ENCODE results near the gene MRPS11.
"Not testable (repeated sequence)": the region's sequence is repeated elsewhere in the genome, so short reads cannot be mapped to it uniquely, and the experiment has no call there.

Gene MRPS11

GRCh38 chr15:88487178-88487795, 19.8 kb downstream of the MRPS11 start:
- no peak overlapping the region for H3K4me3 ChIP-seq (ENCODE audit: low read depth, low read length)
- DNase-seq (ENCODE audit: low read depth) = no peak

GRCh38 chr15:88487796-88488523, 20.5 kb downstream of the MRPS11 start:
- no peak overlapping the region for H3K4me3 ChIP-seq (ENCODE audit: low read depth, low read length)
- DNase-seq (ENCODE audit: low read depth) = no peak

GRCh38 chr15:88489321-88489720, 21.8 kb downstream of the MRPS11 start:
- no peak overlapping the region for H3K4me3 ChIP-seq (ENCODE audit: low read depth, low read length)
- no peak for DNase-seq (ENCODE audit: low read depth)

GRCh38 chr15:88490036-88490435, 22.5 kb downstream of the MRPS11 start:
- H3K4me3 ChIP-seq (ENCODE audit: low read depth, low read length) = no peak overlapping the region
- DNase-seq (ENCODE audit: low read depth) = no peak

- DNase-seq (ENCODE audit: low read depth) = no peak
- H3K4me3 ChIP-seq (ENCODE audit: low read depth, low read length) = no peak overlapping the region
Observed at GRCh38 chr15:88491158-88491557, 23.6 kb downstream of the MRPS11 start.

- no peak for DNase-seq (ENCODE audit: low read depth)
- no peak overlapping the region for H3K4me3 ChIP-seq (ENCODE audit: low read depth, low read length)
Observed at GRCh38 chr15:88493844-88494243, 26.3 kb downstream of the MRPS11 start.

GRCh38 chr15:88497109-88497765, 29.7 kb downstream of the MRPS11 start:
- DNase-seq (ENCODE audit: low read depth) = no peak
- no peak overlapping the region for H3K4me3 ChIP-seq (ENCODE audit: low read depth, low read length)

GRCh38 chr15:88498996-88499395, 31.5 kb downstream of the MRPS11 start:
- DNase-seq (ENCODE audit: low read depth) = no peak
- H3K4me3 ChIP-seq (ENCODE audit: low read depth, low read length) = no peak overlapping the region

GRCh38 chr15:88504445-88504844, 36.9 kb downstream of the MRPS11 start:
- no peak overlapping the region for H3K4me3 ChIP-seq (ENCODE audit: low read depth, low read length)
- no peak for DNase-seq (ENCODE audit: low read depth)

- H3K4me3 ChIP-seq (ENCODE audit: low read depth, low read length) = no peak overlapping the region
- DNase-seq (ENCODE audit: low read depth) = no peak
Observed at GRCh38 chr15:88505721-88506120, 38.2 kb downstream of the MRPS11 start.

GRCh38 chr15:88506628-88507027, 39.1 kb downstream of the MRPS11 start:
- no peak overlapping the region for H3K4me3 ChIP-seq (ENCODE audit: low read depth, low read length)
- DNase-seq (ENCODE audit: low read depth) = no peak

- no peak for DNase-seq (ENCODE audit: low read depth)
Observed at GRCh38 chr15:88509321-88509720, 41.8 kb downstream of the MRPS11 start.

GRCh38 chr15:88509964-88510363, 42.5 kb downstream of the MRPS11 start:
- no peak overlapping the region for H3K4me3 ChIP-seq (ENCODE audit: low read depth, low read length)
- no peak for DNase-seq (ENCODE audit: low read depth)

More at GRCh38 chr15:88509321-88509720, 41.8 kb downstream of the MRPS11 start:
- no peak overlapping the region for H3K4me3 ChIP-seq (ENCODE audit: low read depth, low read length)

GRCh38 chr15:88511161-88511560, 43.7 kb downstream of the MRPS11 start:
- no peak overlapping the region for H3K4me3 ChIP-seq (ENCODE audit: low read depth, low read length)
- DNase-seq (ENCODE audit: low read depth) = no peak

GRCh38 chr15:88512078-88512477, 44.6 kb downstream of the MRPS11 start:
- no peak overlapping the region for H3K4me3 ChIP-seq (ENCODE audit: low read depth, low read length)
- DNase-seq (ENCODE audit: low read depth) = no peak

- DNase-seq (ENCODE audit: low read depth) = no peak
- H3K4me3 ChIP-seq (ENCODE audit: low read depth, low read length) = no peak overlapping the region
Observed at GRCh38 chr15:88512601-88513000, 45.1 kb downstream of the MRPS11 start.

- H3K4me3 ChIP-seq (ENCODE audit: low read depth, low read length) = no peak overlapping the region
- DNase-seq (ENCODE audit: low read depth) = no peak
Observed at GRCh38 chr15:88513195-88513594, 45.7 kb downstream of the MRPS11 start.

- DNase-seq (ENCODE audit: low read depth) = no peak
- no peak overlapping the region for H3K4me3 ChIP-seq (ENCODE audit: low read depth, low read length)
Observed at GRCh38 chr15:88518903-88519302, 51.4 kb downstream of the MRPS11 start.

GRCh38 chr15:88524094-88524493, 56.6 kb downstream of the MRPS11 start:
- H3K4me3 ChIP-seq (ENCODE audit: low read depth, low read length); DNase-seq (ENCODE audit: low read depth): not testable (repeated sequence)

GRCh38 chr15:88525418-88525817, 57.9 kb downstream of the MRPS11 start:
- no peak overlapping the region for H3K4me3 ChIP-seq (ENCODE audit: low read depth, low read length)
- DNase-seq (ENCODE audit: low read depth) = no peak

All from skeletal muscle cell (primary cell).